Lower leg skin (tissue), 3 donors: ENCODE data around the gene GPAT3.

ENCODE experiments used
- CTCF ChIP-seq, 3 donors: fragments of 450-650 bp; IDR thresholded peaks; one replicate each; pipeline ENCODE4 v1.5.1; 2016; ENCODE audit warnings: antibody characterized with exemption in 3 of 3, mild to moderate bottlenecking in 3 of 3, moderate library complexity in 2 of 3
- POLR2A ChIP-seq, 2 donors: fragments of 450-650 bp; IDR thresholded peaks; one replicate each; pipeline ENCODE4 v1.6.1; 2016 to 2017; ENCODE audit warnings: antibody characterized with exemption in 2 of 2, mild to moderate bottlenecking in 1 of 2, moderate library complexity in 1 of 2

- no peak for TF ChIP-seq CTCF (IDR thresholded peaks at IDR 0.05)
- no peak for TF ChIP-seq POLR2A (IDR thresholded peaks at IDR 0.05)
These were observed 45.7 kb downstream of the GPAT3 start for GRCh38 chr4:83581411-83582288.
